Measurements from ENCODE around the gene ELOVL5.
"Not testable (repeated sequence)": the region's sequence is repeated elsewhere in the genome, so short reads cannot be mapped to it uniquely, and the experiment has no call there.

Gene ELOVL5, protein sequence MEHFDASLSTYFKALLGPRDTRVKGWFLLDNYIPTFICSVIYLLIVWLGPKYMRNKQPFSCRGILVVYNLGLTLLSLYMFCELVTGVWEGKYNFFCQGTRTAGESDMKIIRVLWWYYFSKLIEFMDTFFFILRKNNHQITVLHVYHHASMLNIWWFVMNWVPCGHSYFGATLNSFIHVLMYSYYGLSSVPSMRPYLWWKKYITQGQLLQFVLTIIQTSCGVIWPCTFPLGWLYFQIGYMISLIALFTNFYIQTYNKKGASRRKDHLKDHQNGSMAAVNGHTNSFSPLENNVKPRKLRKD

GRCh38 chr6:53348371-53349208 lies at the start of gene ELOVL5:
Gene ELOVL5 (minus strand): TSS chr6:53348950. CDS start chr6:53295699, 53,251 bp downstream.
- DNase-seq = peak; percentile 98

DNA sequence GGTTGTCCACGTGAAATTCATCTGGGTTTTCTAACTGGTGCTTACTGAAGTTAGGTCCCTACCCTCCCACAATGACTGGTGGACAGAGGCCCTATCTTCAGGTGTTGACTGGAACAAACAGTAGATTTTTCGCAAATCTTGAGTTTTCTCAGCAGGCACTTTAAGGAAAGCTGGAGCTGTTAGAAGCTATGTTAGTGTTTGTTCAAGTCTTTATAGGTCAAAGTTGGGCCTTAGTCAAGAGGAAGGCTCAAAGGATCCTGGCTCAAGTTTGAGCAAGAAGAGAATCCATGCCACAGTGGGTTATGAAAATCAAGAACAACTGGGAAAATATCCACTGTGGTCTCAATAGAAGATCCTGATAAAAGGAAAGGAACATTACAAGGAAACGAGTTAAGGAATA lies 48.5 kb upstream of the ELOVL5 start:
- no peak for DNase-seq

GRCh38 chr6:53395986-53396385 lies 47.2 kb upstream of the ELOVL5 start:
- no peak for DNase-seq

DNA sequence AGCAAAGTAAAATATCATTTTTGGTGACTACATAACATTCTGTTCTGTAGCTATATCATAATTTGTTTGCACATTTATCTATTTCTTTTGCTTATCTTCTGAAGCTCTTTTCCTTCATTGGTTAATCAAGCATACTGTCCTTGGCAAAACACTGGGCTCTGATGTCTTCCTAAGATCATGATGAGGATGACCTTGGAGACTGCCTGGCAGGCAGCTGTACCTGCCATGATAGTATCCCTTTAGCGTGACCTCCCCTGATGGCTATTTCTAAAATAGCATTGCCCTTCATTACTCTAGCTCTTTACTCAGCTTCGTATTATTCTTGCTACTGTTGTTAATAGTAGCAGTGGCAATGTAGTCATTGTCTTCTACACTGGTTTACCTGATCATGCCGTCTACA lies 46.0 kb upstream of the ELOVL5 start:
- DNase-seq = no peak

- DNase-seq = no peak
These were observed 42.4 kb upstream of the ELOVL5 start for GRCh38 chr6:53391170-53391569.

GRCh38 chr6:53390010-53390409 lies 41.3 kb upstream of the ELOVL5 start:
- no peak for DNase-seq

DNA sequence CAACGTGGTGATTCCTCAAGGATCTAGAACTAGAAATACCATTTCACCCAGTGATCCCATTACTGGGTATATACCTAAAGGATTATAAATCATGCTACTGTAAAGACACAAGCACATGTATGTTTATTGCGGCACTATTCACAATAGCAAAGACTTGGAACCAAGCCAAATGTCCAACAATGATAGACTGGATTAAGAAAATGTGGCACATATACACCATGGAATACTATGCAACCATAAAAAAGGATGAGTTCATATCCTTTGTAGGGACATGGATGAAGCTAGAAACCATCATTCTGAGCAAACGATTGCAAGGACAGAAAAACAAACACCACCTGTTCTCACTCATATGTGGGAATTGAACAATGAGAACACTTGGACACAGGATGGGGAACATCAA lies 39.9 kb upstream of the ELOVL5 start:
- DNase-seq = not testable (repeated sequence)

DNA sequence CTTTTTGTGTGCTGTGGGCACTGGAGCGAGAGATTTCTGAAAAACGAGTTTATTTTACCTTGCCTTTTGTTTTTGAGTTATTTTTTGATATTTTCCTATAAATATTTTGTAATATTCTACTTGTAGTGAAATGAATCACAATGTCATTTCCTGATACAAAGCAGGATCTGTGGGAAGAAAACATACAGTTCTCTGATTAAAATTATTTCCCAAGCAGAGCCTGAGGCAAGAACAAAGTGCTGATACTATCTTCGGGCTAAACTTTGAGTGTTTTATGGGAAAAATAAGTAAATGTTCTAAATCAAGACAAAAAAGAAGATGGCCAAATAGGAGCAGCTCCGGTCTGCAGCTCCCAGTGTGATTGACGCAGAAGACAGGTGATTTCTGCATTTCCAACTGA lies 33.7 kb upstream of the ELOVL5 start:
- DNase-seq = no peak

- DNase-seq = no peak
These were observed 29.5 kb upstream of the ELOVL5 start for GRCh38 chr6:53378208-53378607.

- DNase-seq = no peak
These were observed 29.0 kb upstream of the ELOVL5 start for GRCh38 chr6:53377793-53378192.

- DNase-seq = no peak
These were observed 28.5 kb upstream of the ELOVL5 start for GRCh38 chr6:53377289-53377688.

DNA sequence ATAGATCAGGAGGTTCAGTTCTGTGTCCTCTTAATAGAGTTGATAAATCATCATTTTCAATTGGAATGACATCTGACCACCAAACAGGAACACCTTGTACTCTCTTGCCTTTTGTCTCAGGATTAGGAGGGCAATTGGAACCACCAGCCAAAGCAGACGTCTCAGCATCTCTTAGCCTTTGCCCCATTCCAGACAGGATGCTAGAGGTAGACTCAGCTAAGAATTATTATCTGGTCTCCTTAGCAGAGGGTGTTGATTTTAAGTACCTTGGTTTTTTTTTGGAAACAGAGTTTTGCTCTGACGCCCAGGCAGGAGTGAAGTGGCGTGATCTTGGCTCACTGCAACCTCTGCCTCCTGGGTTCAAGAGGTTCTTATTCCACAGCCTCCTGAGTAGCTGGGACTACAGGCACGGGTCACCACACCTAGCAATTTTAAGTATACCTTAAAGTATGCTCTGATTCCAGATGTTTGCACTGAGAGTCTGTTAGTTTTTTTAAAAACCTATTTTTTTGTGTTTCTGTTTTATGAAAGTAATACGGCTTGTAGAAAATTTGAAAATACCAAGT lies 28.0 kb upstream of the ELOVL5 start:
- DNase-seq = no peak

DNA sequence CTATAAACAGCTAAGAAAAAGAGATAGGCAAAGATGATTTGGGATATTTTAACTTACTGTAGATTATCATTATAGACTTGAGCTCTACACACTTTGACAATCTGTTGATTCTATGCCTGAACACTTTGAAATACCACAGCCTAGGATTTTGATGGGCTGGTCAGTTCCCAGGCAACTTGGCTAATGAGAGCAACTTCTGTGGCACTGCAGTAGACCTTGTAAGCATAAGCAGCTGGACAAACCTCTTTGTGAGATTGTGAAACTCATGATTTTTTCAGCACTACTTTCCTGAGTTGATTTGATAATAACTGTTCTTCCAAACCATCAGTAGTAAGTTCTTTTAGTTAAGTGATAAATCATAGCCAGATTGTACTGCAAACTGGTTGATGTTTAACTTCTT lies 27.1 kb upstream of the ELOVL5 start:
- no peak for DNase-seq

GRCh38 chr6:53373638-53374037 lies 24.9 kb upstream of the ELOVL5 start:
- no peak for DNase-seq

DNA sequence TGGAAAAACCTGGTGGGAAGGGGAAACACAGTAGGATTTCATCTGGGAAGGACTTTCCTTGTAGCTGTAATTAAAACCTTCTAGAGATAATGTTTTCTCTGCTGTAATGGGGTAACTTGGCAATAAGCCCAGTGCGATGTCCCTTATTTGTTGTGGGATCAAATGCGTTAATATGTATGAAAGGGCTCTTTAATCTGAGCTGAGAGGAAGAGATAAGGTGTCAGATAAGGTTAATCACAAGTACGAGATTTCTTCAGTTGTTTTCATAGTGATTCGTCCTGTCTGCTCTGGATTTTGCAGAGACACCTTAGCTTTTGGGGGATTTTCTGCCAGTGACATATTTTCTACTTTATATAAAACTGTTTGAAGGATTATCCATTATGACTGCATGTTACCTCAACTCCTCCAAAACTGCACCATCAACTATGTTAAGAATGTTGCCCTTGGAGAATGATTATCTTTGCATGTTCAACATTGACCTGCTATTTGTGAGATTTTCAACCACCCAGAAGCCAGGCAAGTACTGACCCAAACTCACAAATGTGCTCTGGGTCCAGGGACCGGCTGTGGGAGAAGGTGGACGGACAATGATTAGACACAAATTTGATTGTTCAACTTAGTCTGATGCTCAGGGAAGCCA lies 21.2 kb upstream of the ELOVL5 start:
- no peak for DNase-seq

DNA sequence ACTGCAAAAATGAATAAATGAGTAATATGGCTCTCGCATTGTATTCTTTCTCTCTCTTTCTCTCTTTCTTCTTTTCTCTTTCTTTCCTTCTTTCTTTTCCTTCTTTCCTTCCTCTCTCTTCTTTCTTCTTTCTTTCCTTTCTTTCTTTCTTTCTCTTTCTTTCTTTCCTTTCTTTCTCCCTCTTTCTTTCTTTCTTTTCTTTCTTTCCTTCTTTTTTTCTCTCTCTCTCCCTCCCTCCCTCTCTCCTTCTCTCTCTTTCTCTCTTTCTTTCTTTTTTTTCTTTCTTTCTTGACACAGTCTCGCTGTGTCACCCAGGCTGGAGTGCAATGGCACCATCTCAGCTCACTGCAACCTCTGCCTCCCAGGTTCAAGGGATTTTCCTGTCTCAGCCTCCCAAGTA lies 20.3 kb upstream of the ELOVL5 start:
- no peak for DNase-seq

- no peak for DNase-seq
These were observed 17.4 kb upstream of the ELOVL5 start for GRCh38 chr6:53366128-53366641.

GRCh38 chr6:53363341-53364079 lies 14.8 kb upstream of the ELOVL5 start:
- DNase-seq = no peak

DNA sequence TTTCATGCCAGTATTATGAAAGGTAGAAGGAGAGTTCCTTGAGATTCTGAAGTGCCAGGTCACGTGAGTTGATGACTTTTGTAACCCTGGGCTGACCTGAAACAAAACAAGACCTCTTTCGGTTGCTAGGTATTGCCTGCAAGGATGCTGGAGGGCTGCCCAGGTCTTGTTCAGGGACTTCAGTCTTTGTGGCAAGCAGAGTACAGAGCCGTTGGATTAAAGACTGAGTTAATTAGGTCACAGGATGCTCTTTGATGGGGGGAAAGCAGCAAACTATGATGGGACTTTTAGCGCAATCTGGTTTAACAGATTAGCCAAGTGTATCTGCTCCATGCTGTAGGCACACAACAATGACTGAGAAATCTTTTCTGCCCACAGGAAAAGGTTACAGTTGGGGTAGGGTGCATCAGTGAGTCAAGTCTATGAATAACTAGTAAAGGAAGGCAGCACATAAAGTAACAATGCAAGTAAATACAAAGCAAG lies 12.8 kb upstream of the ELOVL5 start:
- peak; percentile 55 for DNase-seq

GRCh38 chr6:53360093-53360912 lies 11.6 kb upstream of the ELOVL5 start:
- no peak for DNase-seq

GRCh38 chr6:53359843-53360092 lies 11.0 kb upstream of the ELOVL5 start:
- DNase-seq = no peak

Data from stimulated activated CD4-positive, alpha-beta T cell treated with anti-CD3 and anti-CD28 coated beads, Interleukin-4, amount 100 ng/mL, for 24 hours (primary cell).